MCF 10A (cell line): Measurements from ENCODE around the gene TNFRSF4. TPM values are rescaled to one million over a fixed set of nuclear protein-coding genes. Genes with fewer than 3 reads are reported as not detected.

Experiments
- Bru-seq: library from RNA; stranded (reverse); fragments of 400-500 nt; gene quantifications from one replicate; lab custom pipeline; 2021; lab: Mats Ljungman, UMichigan
- BruChase-seq, 2 experiments: library from RNA; stranded (reverse); fragments of 400-500 nt; gene quantifications; one replicate each; lab custom pipeline; 2021; lab: Mats Ljungman, UMichigan
- BruUV-seq: library from RNA; stranded (reverse); fragments of 400-500 nt; replicated peaks from 2 replicates; lab custom pipeline; 2021; lab: Mats Ljungman, UMichigan
- CTCF ChIA-PET: fragments of 300-600 bp; sonication (Branson Sonifier 250); formaldehyde crosslinking; extraction: SDS; loops from one replicate; lab custom pipeline; 2021; ENCODE audit warnings: antibody characterized with exemption, inconsistent platforms; lab: Yijun Ruan, JAX
- POLR2A ChIA-PET: fragments of 300-600, 350-650 bp; sonication (Branson Sonifier 250); formaldehyde crosslinking; extraction: SDS; loops from one replicate; lab custom pipeline; 2020; ENCODE audit warnings: antibody characterized with exemption, inconsistent platforms; lab: Yijun Ruan, JAX
- DNase-seq: peaks from one replicate; pipeline ENCODE4 v3.0.0-alpha.2; 2018; ENCODE audit not compliant: unreplicated experiment
- H3K27ac Mint-ChIP-seq: one replicate; pipeline ENCODE4 v1.8.0; 2022; ENCODE audit warnings: mild to moderate bottlenecking, low read depth, mixed read lengths; ENCODE audit not compliant: unreplicated experiment
- H3K27me3 Mint-ChIP-seq: one replicate; pipeline ENCODE4 v1.8.0; 2022; ENCODE audit warnings: mixed read lengths; ENCODE audit not compliant: insufficient read depth, unreplicated experiment
- H3K36me3 Mint-ChIP-seq: one replicate; pipeline ENCODE4 v1.8.0; 2022; ENCODE audit warnings: mild to moderate bottlenecking, moderate library complexity, mixed read lengths; ENCODE audit not compliant: insufficient read depth, unreplicated experiment
- H3K4me1 Mint-ChIP-seq: one replicate; pipeline ENCODE4 v1.8.0; 2022; ENCODE audit warnings: mixed read lengths; ENCODE audit not compliant: insufficient read depth, unreplicated experiment
- H3K4me3 Mint-ChIP-seq: one replicate; pipeline ENCODE4 v1.8.0; 2022; ENCODE audit warnings: mild to moderate bottlenecking, moderate library complexity, mixed read lengths; ENCODE audit not compliant: unreplicated experiment
- H3K9me3 Mint-ChIP-seq: one replicate; pipeline ENCODE4 v1.8.0; 2022; ENCODE audit warnings: mixed read lengths; ENCODE audit not compliant: unreplicated experiment
- intact Hi-C: fragments of 100-400 bp; cut with micrococcal nuclease; formaldehyde crosslinking; loops from 2 replicates; pipeline ENCODE4 v1.14.1; 2022
- long read RNA-seq: library from polyadenylated mRNA; stranded (forward); transcript quantifications from one replicate; pipeline ENCODE4 v2.0.0, GENCODE V29; 2022
- total RNA-seq: library from RNA; stranded (reverse); gene quantifications from 2 replicates; pipeline ENCODE4 v1.2.3, GENCODE V29; 2022
- TF ChIP-seq, protein P1 (sequence below): fragments of 200-600 bp; IDR thresholded peaks from one replicate; pipeline ENCODE4 v1.8.0; 2022; ENCODE audit warnings: antibody characterized with exemption, mild to moderate bottlenecking; ENCODE audit not compliant: unreplicated experiment

The TNFRSF4 gene
- total RNA-seq (not detected in 2 replicates), Bru-seq, nascent RNA (not detected), BruChase-seq, experiment 1, labeled RNA remaining after a 6-hour chase (not detected), BruChase-seq, experiment 2, labeled RNA remaining after a 2-hour chase (not detected)
- long read RNA-seq: 0 reads

DNA sequence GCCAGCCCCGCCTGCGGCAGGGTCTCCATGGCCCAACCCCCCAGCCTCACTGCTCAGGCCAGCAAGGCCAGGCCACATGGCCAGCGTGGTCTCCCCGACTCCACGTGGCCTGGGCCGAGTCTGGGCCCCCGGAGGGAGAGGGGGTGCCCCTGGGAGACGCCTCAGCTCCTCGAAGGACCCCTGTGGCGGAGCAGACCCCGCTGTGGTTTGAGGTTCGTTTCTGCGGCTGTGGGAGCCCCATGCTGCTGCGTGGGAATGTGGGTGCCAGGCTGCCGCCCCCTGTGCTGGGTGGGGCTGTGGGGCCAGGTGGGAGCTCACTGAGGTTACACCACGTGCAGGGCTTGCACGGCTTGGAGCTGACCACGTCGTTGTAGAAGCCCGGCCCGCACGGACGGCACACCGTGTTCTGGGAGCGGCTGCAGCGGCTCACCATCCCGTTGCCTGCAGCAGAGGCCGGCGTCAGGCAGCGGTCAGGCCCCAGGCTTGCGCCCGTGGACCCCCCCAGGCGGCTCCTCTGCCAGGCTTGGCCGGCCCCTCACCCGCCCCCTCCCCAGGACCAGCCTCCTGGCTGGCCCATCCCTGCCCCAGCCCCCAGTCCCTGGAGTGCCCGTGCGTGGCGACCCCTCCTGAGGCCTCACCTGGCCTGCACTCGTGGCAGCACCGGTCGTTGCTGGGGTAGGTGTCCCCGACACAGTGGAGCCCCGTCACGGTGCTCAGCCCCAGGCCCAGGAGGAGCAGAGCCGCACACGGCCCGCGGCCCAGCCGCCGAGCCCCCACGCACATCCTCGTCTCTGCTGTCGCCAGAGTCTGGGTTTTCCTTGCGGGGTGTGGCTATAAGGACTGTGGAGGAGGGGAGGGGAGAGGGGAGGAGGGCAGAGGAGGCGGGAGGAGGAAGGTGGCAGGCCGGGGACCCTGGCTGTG, at the start of gene TNFRSF4:
TSS of gene TNFRSF4 (minus strand) at position 809 of the 921 bp plus-strand sequence. CDS start at position 783, 26 bp downstream.
- Mint-ChIP-seq H3K36me3 (peaks cover 12% of the 10 kb centered on the region), H3K27ac (no peak within 1 kb of the TSS)
- intact Hi-C loops: no loop called here

DNA sequence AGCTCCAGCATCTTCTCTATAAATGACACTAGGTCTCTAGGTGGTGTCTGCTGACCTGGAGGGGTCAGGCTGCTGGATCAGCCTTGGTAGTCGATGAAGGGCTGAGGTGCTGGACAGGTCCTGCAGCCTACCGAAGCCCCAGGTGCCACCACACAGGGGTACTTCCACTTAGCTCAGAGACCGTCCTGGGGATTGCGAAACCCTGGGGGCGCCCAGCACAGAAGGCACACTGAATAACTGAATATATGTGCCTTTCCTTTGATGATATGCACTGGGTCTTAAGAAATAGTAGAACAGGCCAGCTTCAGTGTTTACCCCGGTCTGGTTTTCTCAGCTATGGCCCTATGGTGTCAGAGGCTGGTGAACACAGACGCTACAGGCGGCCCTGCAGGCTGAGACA, 48.8 kb upstream of the TNFRSF4 start:
- H3K4me3 Mint-ChIP-seq: no peak overlapping the region
- ChIA-PET POLR2A (interaction anchor here (0.7 kb wide), 1 partner anchor 112 kb away, joined by 3 read pairs; the partner anchor contains the start of gene AURKAIP1), CTCF (interaction anchor here (0.6 to 1.6 kb wide), 3 partner anchors 28 to 33 kb away, joined by 3 to 7 read pairs (median 3); no protein-coding TSS in a partner anchor)
- H3K27ac Mint-ChIP-seq: no peak overlapping the region
- BruUV-seq: no TSS peak
- H3K36me3 Mint-ChIP-seq: peaks cover 68% of the 10 kb centered on the region
- no peaks in the 10 kb centered on the region for H3K27me3 Mint-ChIP-seq
- H3K9me3 Mint-ChIP-seq: no peaks in the 10 kb centered on the region
- intact Hi-C loops: no loop called here
- DNase-seq: no peak
- H3K4me1 Mint-ChIP-seq: peaks cover 32% of the 10 kb centered on the region
- TF ChIP-seq, protein P1, sequence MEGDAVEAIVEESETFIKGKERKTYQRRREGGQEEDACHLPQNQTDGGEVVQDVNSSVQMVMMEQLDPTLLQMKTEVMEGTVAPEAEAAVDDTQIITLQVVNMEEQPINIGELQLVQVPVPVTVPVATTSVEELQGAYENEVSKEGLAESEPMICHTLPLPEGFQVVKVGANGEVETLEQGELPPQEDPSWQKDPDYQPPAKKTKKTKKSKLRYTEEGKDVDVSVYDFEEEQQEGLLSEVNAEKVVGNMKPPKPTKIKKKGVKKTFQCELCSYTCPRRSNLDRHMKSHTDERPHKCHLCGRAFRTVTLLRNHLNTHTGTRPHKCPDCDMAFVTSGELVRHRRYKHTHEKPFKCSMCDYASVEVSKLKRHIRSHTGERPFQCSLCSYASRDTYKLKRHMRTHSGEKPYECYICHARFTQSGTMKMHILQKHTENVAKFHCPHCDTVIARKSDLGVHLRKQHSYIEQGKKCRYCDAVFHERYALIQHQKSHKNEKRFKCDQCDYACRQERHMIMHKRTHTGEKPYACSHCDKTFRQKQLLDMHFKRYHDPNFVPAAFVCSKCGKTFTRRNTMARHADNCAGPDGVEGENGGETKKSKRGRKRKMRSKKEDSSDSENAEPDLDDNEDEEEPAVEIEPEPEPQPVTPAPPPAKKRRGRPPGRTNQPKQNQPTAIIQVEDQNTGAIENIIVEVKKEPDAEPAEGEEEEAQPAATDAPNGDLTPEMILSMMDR: no peak

More for the DNA sequence above, at the start of gene TNFRSF4:
- ChIA-PET CTCF (no interaction called here), POLR2A (no interaction called here)
- Mint-ChIP-seq H3K4me1 (peaks cover 6% of the 10 kb centered on the region), H3K27me3 (no peaks in the 10 kb centered on the region), H3K9me3 (no peaks in the 10 kb centered on the region), H3K4me3 (no peak within 1 kb of the TSS)
- BruUV-seq: no TSS peak
- no peak for DNase-seq
- TF ChIP-seq, protein P1: no peak

DNA sequence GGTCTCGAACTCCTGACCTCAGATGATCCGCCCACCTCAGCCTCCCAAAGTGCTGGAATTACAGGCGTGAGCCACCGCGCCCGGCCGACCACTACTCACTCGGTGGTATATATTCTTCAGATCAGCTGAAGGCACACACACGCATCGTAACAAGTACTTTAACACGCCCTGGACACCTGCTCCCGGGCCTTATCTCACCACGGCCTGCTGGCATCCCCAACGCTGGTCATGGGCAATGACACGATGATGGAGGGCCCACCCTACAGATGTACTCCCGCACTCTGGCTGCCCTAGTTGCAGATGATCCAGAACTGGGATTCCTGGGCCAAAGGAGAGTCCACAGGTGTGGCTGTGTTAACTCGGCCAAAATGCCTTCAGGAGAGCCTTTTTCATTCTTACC, 48.1 kb upstream of the TNFRSF4 start:
- H3K36me3 Mint-ChIP-seq: peaks cover 65% of the 10 kb centered on the region
- peaks cover 32% of the 10 kb centered on the region for H3K4me1 Mint-ChIP-seq
- H3K27ac Mint-ChIP-seq: no peak overlapping the region
- DNase-seq: no peak
- H3K4me3 Mint-ChIP-seq: no peak overlapping the region
- TF ChIP-seq, protein P1: no peak
- no peaks in the 10 kb centered on the region for H3K27me3 Mint-ChIP-seq
- no TSS peak for BruUV-seq
- no peaks in the 10 kb centered on the region for H3K9me3 Mint-ChIP-seq
- intact Hi-C loops: no loop called here
- ChIA-PET POLR2A (no interaction called here), CTCF (interaction anchor here (0.6 to 1.0 kb wide), 2 partner anchors 24 to 40 kb away, joined by 3 read pairs; no protein-coding TSS in a partner anchor)
